Measurements from ENCODE around the gene ZNF10.
A peak's percentile ranks its signal among the peaks of the same experiment; 100 is the strongest.

Gene ZNF10

DNA sequence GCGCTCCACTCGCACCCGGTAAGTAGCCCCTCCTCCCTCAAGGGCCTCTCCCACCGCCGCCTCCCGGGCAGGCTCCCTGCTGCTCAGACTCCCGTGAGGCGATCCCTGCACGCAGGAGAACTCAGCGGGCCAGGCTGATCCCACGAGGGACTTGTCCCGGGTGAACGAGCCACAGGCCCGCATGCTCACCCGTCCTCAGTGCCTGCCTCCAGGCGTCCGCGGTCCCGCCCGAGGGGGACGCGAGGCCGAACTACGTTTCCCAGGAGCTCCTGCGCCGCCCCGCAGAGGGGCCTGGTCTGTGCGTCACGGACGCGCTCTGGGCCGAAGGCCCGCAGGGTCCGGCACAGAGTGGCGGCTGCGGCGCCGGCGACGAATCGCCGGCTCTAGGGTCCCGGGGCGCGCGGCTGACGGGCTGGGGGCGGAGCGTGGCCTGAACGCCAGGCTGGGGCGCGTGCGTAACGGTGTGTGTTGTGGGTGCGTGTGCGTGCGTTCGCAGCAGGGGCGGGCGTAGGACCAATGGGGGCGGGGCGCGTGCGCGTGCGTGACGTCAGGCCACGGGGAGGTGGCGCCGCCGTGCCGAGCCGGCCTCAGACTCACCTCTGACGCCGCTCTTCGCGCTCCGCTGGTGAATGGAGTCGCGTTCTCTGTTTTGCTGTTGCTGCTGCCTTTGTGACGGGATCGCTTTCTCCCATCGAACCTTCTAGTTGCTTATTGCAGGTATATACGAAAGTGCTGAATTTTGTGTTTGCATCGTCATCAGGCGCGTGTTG, at the start of gene ZNF10, which contains the start of gene ZNF891:
Gene ZNF10, plus strand, starts transcription at position 590 of the 770 bp plus-strand sequence. CDS start 13,866 bp downstream, outside the sequence.
Gene ZNF891, minus strand, starts transcription at position 237 of the 770 bp plus-strand sequence. CDS start 8,356 bp downstream, outside the sequence.
- DNase-seq, result peak; percentile 96

DNA sequence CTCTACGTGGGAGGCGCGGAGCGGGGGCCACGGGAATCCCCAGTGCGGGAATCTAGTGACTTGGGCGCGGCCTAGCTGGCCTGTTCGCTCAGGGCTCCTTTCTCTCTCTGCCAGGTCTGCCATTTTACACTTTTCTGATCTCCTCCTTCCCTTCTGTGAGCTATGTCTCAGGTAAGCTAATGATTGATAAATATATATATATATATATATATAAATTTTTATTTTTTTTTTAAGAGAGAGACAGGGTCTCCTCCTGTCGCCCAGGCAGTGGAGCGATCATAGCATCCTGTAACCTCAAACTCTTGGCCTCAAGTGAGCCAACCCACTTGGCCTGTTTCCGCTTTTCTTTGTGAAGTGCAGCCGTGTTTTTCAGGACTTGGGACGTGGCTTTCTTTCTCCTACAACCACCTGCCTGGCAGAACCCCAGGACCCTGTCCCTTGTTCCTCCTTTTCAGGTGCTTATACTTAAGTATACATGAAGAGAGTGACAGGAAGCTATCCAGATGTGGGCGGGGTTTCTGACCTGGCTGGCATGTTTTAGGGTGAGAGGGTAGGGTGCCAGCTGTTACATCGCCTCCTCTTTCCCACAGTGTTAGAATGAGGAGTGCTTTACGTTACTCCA, 49.2 kb upstream of the ZNF10 start:
- DNase-seq, result peak; percentile 71

DNA sequence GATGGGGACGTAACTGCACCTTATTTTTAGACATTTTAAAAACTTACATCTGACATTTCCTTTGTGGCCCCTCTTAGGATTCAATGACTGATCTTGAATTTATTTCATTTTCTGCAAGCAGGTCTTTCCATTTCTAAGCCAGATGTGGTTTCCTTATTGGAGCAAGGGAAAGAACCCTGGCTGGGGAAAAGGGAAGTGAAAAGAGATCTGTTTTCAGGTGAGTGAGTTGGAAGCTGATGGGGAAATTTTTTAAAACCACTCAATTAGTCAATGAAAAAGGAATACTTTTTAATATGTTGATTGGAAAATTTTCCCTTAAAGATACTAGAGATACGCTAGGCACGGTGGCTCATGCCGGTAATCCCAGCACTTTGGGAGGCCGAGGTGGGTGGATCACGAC, 47.1 kb upstream of the ZNF10 start:
- DNase-seq, result no peak

DNA sequence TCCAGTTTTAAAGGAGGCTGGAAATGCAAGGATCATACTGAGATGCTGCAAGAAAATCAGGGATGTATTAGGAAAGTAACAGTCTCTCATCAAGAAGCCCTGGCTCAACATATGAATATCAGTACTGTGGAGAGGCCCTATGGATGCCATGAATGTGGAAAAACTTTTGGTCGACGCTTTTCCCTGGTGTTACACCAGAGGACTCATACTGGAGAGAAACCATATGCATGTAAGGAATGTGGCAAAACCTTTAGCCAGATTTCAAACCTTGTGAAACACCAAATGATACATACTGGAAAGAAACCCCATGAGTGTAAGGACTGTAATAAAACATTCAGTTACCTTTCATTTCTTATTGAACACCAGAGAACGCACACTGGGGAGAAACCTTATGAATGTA, 24.8 kb upstream of the ZNF10 start:
- no peak for DNase-seq

DNA sequence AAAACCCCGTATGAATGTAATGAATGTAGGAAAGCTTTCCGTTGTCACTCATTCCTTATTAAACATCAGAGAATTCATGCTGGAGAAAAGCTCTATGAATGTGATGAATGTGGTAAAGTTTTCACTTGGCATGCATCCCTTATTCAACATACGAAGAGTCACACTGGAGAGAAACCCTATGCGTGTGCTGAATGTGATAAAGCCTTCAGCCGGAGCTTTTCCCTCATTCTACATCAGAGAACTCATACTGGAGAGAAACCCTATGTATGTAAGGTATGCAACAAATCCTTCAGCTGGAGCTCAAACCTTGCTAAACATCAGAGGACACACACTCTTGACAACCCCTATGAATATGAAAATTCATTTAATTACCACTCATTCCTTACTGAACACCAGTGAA, 24.2 kb upstream of the ZNF10 start:
- DNase-seq, result no peak

DNA sequence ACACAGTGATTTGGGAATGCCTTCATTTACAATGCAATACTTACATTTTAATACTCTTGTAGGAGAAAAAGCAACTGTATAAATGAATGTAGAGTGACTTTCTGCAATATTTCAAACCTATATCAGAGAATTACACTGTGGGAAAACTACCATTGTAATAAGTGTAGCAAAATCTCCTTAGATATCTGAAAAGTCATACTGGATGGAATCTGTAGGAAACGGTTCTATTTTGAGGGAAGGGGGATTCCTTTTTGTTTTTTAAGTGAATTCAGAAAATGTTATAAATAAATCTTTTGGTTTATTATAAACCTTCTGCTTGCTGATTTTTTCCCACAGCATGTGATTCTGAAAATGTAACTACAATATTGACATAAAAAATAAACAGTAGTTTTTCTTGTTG, 23.3 kb upstream of the ZNF10 start:
- DNase-seq, result no peak

DNA sequence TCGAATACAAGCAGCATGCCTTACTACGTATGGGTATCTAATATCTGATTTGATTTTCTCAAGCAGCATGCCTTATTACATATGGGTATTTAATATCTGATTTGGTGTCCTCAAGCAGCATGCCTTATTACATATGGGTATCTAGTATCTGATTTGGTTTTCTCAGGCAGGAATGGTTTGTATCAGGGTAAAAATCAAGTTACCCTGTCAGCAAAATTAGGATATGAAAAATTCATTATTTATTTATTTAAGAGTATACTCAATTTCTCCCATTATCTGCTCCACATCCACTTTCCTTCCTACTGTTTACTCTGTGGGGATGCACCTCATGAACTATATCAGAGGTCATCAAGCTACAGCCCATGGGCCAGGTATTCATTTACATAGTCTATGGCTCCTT, 22.3 kb upstream of the ZNF10 start:
- no peak for DNase-seq

DNA sequence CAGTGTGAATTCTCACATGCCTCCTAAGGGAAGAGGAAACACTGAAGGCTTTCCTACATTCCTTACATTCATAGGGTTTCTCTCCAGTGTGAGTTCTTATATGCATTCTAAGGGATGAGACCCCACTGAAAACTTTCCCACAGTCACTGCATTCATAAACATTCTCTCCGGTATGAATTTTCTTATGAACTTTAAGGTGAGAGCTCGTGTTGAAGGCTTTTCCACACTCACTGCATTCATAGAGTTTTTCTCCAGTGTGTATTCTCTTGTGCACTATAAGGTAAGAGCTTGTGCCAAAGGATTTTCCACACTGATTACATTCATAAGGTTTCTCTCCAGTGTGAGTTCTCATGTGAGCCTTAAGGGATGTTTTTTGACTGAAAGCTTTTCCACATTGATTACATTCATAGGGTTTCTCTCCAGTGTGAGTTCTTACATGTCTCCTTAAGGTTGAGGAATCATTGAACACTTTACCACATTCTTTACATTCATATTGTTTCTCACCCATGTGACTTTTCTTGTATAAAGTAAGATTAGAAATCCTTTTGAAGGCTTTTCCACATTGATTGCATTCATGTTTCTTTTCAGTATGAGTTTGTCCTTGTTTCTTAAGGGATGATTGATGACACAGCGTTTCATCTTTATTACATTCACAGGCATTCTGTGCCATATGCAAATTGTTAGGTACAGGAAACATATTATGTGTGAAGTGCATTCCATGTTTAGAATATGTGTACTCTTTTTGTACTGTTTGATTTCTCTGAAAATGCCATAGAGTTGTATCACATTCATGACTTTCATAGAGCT, 9.8 kb upstream of the ZNF10 start:
- DNase-seq, result no peak

DNA sequence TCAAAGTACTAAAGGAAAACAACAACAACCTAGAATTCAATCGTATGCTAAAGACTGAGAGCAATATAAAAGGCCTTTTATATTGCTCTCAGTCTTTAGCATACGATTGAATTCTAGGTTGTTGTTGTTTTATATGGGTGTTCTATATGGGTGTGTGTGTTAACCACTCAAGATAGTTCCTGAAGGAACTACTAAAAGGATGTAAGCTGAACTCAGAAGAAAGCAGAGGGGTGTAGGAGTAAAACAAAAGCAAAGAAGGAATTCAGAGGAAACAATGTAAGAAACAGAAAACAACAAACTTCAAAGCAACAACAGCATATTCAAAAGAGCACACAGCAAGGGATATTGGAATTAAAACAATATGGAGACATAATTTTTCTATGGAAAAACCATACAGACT, 5.8 kb upstream of the ZNF10 start:
- no peak for DNase-seq

DNA sequence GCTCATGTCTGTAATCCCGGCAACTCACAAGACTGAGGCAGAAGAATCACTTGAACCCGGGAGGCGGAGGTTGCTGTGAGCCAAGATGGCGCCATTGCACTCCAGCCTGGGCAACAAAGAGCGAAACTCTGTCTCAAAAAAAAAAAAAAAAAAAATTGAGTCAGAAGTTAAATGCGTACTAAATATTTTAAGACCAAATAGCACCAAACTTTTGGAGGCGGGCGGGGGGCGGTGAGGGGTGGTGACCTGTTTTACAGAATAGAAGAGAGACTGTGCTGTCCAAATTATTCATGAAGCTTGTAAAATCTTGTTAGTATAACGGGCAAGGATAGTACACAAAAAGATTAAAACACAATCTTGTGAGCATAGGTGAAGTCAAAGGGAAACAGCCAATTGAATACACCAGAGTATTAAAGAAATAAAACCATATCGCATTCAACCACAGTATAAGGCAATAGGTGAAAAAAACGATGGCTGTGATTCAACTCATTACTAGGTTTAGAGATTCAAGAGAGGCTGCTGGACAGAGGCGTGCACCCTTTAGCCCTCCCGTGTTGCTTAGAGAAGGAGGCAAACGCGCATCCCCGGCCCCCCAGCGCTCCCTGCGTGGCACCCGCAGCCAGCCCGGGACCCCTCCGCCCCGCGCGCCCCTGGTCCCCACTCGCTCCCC, 924 bp upstream of the ZNF10 start:
- DNase-seq, result no peak

DNA sequence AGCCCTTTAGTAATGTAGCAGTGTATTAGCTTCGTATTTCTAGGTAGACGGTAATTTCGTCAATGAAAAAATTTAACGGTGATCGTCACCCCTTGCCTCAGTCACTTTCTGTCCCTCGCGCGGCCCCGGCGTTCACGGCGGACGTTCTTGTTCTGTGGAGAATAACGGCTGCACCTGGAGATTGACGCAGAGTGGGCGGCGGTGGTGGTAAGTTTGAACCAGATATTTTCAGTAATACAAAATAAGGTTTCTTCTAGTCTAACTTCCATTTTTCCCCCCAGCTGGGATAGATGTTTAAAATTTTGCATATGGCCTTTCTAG, 341 bp downstream of the ZNF10 start:
- no peak for DNase-seq

DNA sequence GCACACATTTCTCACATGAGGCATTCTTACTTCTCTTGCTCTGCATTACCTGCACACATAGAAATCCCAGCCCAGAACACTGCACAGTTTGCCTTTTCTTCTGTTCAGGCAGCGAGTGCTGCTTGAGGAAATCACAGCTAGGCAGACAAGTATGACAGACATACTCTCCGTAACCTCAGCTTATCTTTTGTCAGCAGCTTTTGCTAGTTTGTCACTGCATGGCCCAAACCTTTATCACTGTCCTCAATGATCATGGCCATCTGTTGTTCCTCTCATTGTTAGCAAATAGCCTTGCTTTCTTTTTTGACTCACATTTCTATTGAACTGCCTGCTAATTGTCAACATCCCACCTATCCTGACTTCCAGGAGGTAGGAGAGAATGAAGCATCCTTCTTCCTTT, 5.3 kb downstream of the ZNF10 start:
- no peak for DNase-seq

DNA sequence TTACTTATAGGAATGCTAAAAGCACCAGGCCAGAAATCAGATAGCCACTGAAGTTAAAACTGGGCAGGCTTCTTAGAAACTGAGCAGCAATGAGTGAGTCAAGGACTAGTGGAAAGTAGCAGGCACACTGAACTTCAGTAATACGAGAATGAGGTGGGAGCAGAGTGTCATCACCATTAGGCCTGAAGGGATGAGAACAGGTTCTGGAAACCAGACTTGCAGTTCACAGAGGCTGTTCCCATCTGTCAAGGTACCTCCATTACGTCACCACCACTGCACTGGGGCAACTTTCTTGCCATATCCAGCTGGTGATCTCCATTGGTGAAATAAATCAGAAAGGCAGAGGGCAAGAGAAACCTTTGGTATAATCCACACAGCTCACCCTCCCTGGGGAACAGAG, 15.6 kb downstream of the ZNF10 start:
- DNase-seq, result no peak

DNA sequence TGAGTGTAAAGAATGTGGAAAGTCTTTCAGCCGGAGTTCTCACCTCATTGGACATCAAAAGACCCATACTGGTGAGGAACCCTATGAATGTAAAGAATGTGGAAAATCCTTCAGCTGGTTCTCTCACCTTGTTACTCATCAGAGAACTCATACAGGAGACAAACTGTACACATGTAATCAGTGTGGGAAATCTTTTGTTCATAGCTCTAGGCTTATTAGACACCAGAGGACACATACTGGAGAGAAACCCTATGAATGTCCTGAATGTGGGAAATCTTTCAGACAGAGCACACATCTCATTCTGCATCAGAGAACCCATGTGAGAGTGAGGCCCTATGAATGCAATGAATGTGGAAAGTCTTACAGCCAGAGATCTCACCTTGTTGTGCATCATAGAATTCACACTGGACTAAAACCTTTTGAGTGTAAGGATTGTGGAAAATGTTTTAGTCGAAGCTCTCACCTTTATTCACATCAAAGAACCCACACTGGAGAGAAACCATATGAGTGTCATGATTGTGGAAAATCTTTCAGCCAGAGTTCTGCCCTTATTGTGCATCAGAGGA, 25.8 kb downstream of the ZNF10 start:
- DNase-seq, result no peak

DNA sequence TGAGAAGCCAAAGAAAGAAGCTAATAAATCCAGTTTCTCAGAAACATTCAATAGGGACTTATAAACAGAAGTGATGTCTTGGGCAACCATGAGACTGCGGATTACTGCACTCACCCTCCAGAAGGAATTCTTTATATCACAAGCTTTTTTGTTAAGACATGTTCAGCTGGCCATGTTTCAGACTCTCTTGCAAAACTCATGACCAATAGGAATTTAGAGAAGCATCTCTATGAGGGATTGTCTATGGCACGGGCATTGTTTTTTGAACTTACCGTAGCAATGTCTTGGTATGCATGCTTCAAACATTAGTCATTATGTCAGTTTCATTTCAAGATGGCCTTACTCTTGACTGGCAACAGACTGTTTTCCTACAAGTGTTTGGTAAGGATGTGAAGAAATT, 35.3 kb downstream of the ZNF10 start:
- no peak for DNase-seq

DNA sequence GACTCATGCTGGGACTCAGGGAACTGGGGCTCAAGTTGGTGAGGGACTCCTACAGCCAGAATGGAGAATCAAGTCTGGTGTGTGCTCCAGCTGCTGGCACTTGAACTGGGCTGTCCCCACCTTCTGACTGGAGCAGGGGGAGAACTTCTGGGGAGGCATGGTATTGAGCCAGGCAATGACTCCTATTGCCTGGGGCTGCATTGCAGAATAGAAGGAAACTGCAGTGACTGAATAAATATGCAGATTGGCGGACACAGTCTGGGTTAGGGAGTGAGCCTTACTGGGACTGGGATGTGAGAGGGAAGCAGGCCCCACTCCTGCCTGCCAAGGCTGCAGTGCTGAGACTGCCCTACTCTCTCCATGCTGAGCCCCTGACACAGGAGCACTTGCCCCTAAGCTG, 42.1 kb downstream of the ZNF10 start:
- DNase-seq, result no peak

DNA sequence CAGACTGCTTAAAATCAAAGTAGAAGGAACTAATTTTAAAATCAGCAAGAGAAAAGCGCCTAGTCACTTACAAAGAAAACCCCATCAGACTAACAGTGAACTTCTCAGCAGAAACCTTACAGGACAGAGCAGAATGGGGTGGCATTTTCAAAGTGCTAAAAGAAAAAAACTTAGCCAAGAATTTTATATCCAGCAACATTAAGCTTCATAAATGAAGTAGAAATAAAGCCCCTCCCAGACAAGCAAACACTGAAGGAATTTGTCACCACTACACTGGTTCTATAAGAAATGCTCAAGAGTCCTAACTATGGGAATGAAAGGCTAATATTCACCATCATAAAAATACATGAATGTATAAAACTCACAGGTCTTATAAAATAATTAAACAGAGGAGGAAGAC, 44.5 kb downstream of the ZNF10 start:
- DNase-seq, result no peak

DNA sequence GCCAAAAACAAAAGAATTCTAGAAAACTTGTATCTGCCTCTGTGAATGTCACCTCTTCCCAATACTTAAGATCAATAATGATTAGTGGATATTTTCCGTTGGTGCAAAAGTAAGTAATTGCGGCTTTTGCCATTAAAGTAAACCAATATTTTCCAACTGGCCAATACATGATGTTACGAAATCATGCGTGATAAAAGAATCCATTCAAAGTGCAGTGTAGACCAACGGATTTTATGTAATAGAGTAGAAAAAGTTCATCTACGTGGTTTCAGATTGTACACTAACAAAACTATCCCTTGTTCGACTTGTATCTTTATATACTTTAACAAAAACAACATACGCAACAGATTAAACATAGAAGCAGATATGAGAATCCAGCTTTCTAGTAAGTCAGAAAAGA, 50.2 kb downstream of the ZNF10 start:
- DNase-seq, result no peak

DNA sequence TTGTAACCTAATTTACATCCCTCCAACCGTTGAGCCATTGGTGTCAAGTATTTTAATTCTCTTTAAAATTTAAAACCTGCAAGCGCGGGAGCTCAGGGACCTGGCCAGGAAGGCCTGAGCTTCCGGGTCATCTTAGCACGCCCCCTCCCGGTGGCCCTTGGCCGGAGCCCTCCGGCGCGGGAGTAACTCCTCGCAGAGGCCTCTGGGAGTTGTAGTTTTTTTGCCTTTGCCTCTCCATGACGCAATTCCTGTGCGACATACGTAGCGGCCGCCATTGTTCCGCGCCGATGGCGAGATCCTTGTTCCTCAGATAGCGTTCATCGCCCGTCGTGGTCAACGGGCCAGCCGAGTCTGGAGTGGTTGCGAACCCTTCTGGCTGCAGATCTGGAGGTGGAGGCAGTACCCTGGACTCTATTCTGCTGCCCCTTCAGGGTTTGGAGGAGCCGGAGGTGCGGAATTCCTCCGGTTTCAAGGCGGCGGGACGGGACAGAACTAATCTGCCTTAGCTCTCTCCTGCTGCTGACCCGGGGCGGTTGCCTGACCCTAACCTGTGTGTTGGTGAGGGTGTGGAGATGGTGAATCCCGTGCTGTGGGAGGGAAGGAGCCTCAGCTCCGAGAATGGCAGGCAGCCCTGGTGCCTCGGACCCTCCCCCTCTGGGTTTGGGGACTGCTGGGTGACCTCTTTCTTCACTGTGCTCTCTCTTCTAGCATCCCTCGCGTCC, 51.0 kb downstream of the ZNF10 start, which contains the start of gene ZNF268:
Gene ZNF268, plus strand, starts transcription at position 258 of the 722 bp plus-strand sequence. CDS start 503 bp downstream, outside the sequence.
- peak; percentile 92 for DNase-seq

DNA sequence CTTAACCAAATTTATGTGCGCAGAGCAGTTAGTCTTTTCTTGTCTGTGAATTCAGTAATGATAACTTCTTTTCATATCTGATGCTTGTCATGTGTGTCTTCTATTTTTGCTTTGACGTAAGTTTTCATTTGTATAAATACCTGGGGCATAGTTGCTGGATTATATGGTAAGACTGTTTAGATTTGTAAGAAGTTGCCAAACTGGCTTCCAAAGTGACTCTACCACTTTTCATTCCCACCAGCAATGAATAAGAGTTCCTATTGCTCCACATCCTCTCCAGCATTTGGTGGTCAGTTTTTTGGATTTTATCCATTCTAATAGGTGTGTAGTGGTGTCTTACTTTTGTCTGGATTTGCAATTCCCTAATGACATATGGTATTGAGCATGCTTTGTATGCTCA, 59.7 kb downstream of the ZNF10 start:
- DNase-seq, result no peak

DNA sequence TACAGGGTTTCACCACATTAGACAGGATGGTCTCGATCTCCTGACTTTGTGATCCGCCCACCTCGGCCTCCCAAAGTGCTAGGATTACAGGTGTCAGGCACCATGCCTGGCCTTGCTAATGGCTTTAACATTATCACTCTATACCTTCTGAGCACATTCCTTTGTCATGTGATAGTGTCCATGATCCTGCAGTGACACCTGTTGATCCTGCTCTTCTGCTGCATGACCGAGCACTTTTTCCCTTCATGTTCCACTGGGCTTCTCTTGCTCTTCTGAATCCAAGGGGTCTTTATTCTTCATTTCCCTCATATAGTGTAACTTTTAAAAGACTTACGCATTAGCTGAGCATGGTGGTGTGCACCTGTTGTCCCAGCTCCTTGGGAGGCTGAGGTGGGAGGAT, 62.4 kb downstream of the ZNF10 start:
- DNase-seq, result no peak

DNA sequence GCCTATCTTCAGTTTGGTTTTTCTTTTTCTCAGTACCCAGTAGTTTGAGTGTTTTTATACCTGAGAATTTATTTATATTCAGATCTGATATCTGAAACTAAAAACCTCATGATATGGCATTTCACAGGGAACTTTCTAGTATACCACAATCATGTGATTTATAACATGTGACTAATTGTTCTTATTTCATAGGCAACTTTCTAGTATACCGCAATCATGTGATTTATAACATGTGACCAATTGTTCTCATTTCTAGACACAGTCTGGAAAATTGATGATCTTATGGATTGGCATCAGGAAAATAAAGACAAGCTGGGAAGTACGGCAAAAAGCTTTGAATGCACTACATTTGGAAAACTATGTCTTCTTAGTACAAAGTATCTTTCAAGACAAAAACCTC, 71.5 kb downstream of the ZNF10 start:
- no peak for DNase-seq

All from NCI-H345 (cell line).